ENCODE data around the gene NCOA7.
"Not testable (repeated sequence)": the region's sequence is repeated elsewhere in the genome, so short reads cannot be mapped to it uniquely, and the experiment has no call there.

Gene NCOA7

GRCh38 chr6:125887372-125887771 lies 96.6 kb downstream of the NCOA7 start:
- DNase-seq (ENCODE audit: low read depth): no peak
- no peak overlapping the region for H3K4me3 ChIP-seq (ENCODE audit: low read depth, low read length)

- no peak for DNase-seq (ENCODE audit: low read depth)
- H3K4me3 ChIP-seq (ENCODE audit: low read depth, low read length): no peak overlapping the region
These were observed 98.4 kb downstream of the NCOA7 start for GRCh38 chr6:125888989-125889656.

DNA sequence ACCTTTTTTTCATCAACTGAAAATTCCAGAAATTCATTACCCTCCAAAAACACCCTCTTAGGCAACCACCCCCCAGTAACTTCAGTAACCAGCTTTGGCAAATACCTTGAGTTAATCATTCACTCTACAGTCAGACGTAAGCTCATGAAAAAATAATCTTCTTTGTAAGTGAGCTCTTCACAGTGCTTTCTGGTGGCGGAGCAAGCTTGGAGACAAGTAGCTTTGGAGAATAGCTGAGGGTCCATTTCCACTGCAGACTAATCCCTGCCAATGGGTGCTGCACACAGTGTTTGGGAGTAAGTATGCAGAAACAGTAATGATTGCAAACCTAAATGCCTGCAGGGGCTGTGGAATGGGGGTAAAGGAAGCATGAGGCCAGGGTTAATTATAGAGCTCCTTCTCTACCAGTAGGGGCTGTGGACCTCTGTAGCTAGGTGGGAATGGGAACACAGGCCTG lies 109.0 kb downstream of the NCOA7 start:
- no peak for DNase-seq (ENCODE audit: low read depth)
- H3K4me3 ChIP-seq (ENCODE audit: low read depth, low read length): no peak overlapping the region

DNA sequence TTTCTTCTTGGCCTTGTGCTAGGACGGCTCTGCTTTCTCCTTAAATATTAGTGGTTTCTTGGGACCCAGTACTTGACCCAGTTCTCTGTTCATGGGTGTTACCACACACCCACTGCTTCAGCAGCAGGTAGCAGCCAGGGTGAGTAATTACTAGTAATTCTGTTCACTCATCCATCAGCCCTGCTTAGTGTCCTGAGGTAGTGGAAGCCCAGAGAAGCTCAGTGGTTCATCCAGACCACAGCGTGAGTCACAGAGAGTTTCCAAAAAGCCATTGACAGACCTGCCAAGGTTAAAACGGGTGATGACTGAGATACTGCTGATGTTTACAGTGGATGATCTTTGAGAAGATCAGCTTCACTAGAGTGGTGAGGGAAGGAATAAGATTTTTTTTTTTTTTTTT lies 114.1 kb downstream of the NCOA7 start:
- no peak for DNase-seq (ENCODE audit: low read depth)
- H3K4me3 ChIP-seq (ENCODE audit: low read depth, low read length): no peak overlapping the region

DNA sequence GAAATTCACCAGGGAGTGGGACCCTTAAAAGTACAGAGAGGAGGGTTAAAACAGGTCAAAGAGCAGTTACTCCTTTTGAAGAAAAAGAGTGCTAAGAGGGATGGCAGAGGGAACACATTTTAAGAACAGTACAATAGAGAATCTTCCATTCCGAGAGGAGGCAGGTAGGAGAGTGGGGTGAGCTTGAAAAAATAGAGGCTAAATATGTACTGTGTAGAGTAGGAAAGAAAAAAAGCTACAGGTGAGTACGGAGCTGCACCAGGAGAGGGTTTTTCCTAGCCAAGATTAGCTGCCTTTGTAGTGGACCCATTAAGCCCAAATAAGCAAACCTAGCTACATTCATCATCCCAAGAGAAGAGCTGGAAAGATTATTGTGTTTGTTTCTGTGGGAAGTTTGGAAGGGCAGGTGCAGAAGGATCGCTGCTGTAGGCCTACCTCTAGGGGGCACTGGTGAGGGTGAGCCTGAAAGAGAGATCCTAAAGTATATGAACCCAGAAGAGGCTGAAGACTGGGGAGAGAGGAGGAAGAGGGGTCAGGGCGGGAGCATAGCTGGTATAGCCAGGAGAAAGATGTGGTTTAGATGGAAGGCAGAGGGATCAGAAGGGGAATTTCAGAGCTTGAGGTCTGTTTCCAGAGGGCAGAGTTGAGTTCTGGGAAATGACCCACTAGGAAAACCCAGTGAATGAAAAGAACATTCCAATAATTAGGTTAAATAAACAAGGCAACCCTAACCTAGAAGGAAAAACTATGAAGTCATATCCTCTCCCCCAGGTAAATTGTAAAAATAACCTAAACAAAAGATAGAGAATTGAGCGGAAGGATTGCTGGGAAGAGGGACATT lies 115.6 kb downstream of the NCOA7 start:
- no peak overlapping the region for H3K4me3 ChIP-seq (ENCODE audit: low read depth, low read length)
- DNase-seq (ENCODE audit: low read depth): no peak

DNA sequence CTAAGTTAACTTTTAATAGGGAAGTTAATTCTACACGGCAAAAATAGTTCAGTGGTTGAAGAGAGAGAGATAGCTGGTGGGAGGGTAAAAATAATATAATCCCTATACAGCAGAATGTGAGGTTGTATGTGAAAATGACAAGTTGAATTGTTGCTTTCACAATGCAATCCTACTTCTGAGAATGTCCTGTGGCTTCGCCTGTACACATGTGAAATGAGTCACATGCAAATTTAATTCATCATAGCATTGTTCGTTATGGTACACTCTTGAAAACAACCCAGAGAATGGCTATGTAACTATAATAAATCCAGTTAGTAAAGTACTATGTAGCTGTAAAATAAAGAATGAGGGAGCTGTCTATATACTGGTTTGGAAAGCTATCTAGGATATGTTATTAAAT lies 119.8 kb downstream of the NCOA7 start:
- DNase-seq (ENCODE audit: low read depth): peak; percentile 43
- H3K4me3 ChIP-seq (ENCODE audit: low read depth, low read length): no peak overlapping the region

DNA sequence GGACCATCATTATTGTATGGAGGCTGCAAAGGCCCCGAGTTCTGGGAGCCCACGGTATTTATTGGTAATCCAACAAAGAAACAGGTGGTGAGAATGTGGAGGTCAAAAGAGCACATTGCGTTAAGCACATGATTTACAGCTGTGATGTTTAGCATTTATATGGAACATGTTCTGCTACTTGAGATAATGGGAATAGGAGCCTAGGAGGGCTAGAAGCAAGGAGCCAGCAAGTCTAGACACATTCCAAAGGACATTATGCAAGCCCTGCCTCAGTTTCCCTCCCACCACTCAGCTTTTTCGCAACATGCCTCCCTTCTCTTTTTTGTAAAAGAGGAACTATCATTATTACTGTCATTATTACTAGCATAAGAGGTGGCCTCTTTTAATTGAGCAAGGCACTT lies 120.3 kb downstream of the NCOA7 start:
- not testable (repeated sequence) for DNase-seq (ENCODE audit: low read depth)

DNA sequence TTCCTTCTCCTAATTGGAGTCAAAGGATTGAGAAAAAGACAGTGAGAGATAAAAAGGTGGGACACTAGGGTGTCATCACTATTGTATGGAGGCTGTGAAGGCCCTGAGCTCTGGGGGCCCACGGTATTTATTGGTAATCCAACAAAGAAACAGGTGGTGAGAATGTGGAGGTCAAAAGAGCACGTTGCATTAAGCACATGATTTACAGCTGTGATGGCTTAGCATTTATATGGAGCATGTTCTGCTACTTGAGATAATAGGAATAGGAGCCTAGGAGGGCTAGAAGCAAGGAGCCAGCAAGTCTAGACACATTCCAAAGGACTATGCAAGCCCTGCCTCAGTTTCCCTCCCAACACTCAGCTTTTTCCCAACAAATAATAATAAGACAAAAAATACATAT lies 121.7 kb downstream of the NCOA7 start:
- not testable (repeated sequence) for DNase-seq (ENCODE audit: low read depth); H3K4me3 ChIP-seq (ENCODE audit: low read depth, low read length)

More for the DNA sequence above, 120.3 kb downstream of the NCOA7 start:
- not testable (repeated sequence) for H3K4me3 ChIP-seq (ENCODE audit: low read depth, low read length)

DNA sequence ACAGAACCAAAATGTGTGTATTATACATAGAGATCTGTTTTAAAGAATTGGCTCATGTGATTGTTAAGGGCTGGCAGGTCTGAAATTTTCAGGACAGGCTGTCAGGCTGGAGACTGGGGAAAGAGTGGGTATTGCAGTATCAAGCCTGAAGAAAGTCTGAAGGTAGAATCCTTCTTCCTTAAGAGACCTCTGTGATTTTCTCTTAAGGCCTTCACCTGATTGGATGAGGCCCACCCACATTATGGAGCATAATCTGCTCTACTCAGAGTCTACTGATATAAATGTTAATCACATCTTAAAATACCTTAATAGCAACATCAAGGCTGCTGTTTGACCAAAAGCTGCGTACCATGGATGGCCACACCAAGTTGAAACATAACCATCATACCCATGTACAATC lies 122.4 kb downstream of the NCOA7 start:
- no peak for DNase-seq (ENCODE audit: low read depth)
- no peak overlapping the region for H3K4me3 ChIP-seq (ENCODE audit: low read depth, low read length)

DNA sequence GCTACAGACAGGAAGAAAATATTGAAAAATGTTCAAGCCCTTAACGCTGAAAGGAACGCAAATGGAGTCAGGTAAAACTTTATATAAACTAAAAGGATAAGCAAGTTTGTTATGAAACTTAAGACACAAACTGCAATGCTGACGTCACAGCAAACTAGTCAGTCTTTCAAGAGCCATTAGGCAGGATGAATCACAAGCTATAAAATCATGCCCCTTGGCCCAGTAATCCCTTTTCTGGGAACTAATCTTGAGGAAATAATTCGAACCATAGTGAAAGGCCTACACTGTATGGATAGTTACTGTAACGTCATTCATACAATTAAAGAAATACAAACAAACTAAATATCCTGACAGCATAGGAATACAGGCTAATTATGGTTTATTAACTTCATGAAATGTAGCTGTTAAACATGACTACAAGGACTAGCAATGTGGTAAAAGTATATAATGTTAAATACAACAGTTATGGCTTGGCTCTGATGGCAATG lies 123.1 kb downstream of the NCOA7 start:
- peak; percentile 95 for DNase-seq (ENCODE audit: low read depth)
- H3K4me3 ChIP-seq (ENCODE audit: low read depth, low read length): no peak overlapping the region

- H3K4me3 ChIP-seq (ENCODE audit: low read depth, low read length): no peak overlapping the region
- DNase-seq (ENCODE audit: low read depth): no peak
These were observed 127.5 kb downstream of the NCOA7 start for GRCh38 chr6:125918230-125918629.

DNA sequence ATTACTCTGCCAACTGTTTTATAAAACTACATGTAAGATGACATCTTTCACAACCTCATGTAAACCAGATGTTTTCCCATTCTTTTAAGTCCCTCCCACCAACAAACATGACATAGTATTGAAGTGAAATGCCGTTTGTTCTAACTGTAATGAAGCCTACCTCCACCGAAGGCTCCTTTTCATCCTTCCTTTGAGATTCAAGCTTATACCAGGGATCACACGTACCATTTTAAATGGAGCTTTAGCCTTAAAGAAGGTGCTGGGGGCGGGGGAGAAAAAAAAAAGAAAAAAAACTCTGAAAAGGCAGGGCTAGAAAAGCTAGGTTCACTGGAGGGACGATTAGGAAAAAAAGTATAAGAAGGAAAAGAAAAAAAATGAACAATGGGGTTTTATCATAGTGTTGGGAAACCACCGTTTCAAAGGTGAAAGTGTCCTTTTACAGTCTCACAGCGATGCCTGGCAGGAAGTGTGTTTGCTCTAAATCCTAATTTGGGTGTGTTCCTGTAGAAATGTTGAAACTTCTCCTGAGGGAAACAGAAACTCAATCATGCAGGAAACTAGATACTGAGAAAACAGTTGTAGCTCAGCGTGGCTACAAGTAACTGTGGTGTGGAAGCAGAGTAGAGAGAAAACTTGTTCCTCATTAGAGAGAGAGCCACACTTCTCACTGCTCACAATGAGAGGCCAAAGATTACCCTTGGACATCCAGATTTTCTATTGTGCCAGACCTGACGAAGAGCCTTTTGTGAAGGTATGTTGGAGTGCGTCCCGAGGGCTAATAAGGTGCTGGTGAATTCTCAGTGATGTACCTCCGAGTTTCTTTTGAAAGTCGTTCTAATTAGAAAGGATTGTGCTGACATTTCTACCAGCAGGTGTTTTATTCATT lies 128.2 kb downstream of the NCOA7 start:
- peak; percentile 79 for DNase-seq (ENCODE audit: low read depth)

GRCh38 chr6:125919618-125920017 lies 128.9 kb downstream of the NCOA7 start:
- H3K4me3 ChIP-seq (ENCODE audit: low read depth, low read length): peak overlapping the region; percentile 34
- no peak for DNase-seq (ENCODE audit: low read depth)

More for the DNA sequence above, 128.2 kb downstream of the NCOA7 start:
- peak overlapping the region; percentile 34 for H3K4me3 ChIP-seq (ENCODE audit: low read depth, low read length)

DNA sequence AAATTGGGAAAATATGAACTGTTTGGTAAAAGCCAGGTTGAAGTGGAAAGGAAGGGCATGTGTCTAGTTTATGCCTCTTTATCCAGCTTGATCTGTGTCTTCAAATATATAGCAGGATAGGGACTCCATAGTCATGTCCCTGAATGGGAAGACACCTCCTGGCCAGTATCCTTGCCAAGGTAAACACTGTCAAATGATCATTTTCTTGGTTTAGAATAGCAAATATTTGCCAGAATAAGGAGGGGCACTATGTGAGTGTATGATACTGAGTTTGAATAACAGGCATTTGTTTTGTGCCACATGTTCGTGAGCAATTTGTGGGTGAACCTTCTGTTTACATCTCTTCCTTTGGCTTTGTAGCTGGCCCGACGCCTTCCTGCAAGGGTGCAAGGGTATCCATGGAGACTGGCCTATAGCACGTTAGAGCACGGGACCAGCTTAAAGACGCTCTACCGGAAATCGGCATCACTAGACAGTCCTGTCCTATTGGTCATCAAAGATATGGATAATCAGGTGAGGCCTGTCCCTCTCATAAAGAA lies 131.6 kb downstream of the NCOA7 start:
- no peak for DNase-seq (ENCODE audit: low read depth)
- H3K4me3 ChIP-seq (ENCODE audit: low read depth, low read length): no peak overlapping the region

GRCh38 chr6:125923366-125923877 lies 132.7 kb downstream of the NCOA7 start:
- no peak overlapping the region for H3K4me3 ChIP-seq (ENCODE audit: low read depth, low read length)
- no peak for DNase-seq (ENCODE audit: low read depth)

DNA sequence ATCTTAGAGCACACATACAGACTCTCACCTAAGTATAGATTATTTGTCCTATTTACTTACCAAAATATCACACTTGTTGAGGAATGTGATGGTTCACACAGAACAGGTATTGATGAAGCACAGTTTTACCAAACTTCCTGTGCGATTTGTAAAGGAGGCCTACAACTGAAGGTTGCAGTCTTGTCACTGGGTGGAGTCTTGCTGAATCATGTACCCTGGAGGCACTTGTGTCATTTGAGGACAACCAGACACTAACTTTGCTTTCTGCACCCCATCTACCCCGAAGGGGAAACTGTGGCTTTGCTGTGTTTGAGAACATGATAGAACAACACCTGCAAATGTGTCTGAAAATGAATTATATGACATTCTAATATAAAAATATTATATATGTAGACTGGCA lies 133.4 kb downstream of the NCOA7 start:
- no peak for DNase-seq (ENCODE audit: low read depth)

DNA sequence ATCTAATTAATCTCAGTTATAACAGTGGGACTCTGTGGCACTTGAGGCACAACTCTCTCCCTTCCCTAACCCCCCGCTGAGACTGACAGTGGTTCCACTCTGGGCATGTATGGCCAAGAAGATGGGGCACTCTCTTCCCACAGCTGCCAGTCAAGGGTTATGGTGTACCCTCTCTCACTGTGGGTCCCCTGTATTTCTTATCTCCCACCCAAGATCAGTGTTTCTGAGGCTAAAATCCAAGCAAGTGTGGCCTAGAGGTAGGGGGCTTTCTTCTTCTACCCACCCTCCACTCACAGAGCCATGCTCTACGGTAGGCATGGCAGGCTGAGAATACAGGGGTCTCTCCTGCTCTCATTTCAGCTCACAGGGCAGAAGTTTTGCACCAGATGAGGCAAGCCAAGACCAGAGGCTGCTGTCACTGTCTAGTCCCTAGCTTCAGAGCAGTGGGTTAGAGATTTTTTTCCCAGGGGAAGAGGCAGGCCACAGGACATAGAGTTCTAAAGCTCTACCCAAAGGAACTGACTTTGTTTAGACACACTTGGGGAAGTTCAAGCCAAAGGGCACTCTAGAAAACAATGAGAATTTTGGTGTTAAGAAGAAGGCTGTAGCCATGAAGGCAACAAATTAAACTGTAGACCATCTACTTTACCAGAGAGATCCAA lies 134.1 kb downstream of the NCOA7 start:
- H3K4me3 ChIP-seq (ENCODE audit: low read depth, low read length): no peak overlapping the region
- no peak for DNase-seq (ENCODE audit: low read depth)

More for the DNA sequence above, 133.4 kb downstream of the NCOA7 start:
- no peak overlapping the region for H3K4me3 ChIP-seq (ENCODE audit: low read depth, low read length)

DNA sequence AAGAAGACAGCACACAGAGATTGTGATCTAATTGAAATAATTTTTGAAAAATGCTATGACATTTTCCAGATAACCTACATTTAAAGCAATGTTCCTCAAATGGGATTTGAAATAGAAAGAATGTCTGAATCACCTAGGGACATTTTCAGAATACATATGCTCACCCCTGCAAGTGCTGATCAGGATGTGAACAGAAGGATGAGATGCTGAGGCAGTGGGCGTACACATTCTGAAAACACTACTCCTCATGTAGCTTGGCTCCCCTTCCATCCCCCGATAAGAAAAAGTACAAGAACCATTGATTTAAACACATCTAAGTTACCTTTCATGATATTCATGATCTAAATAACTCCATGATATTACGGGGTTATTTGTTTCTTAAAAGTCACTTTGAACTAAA lies 136.0 kb downstream of the NCOA7 start:
- DNase-seq (ENCODE audit: low read depth): no peak
- no peak overlapping the region for H3K4me3 ChIP-seq (ENCODE audit: low read depth, low read length)

DNA sequence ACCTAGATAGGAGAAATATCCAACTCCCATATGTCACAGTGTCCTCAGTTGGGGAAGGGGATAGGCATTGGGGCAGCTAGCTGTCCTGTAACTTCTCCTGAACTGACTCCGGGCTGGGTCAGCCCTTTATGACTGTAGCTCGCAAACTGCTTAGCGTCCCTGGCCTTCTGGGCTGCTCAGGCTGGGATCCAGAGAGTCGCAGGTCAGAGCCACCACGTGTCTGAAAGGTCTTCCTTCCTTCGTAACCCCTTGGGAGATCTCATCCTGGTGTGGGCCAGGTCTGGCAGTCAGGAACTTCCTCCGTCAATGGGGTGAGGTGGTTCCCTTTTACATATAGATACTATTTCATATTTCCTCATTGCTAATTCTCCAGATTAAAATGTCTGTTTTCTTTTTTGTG lies 137.0 kb downstream of the NCOA7 start:
- no peak for DNase-seq (ENCODE audit: low read depth)
- no peak overlapping the region for H3K4me3 ChIP-seq (ENCODE audit: low read depth, low read length)

All from skeletal muscle cell (primary cell).